ENCODE results near the gene C4BPB.

DNA sequence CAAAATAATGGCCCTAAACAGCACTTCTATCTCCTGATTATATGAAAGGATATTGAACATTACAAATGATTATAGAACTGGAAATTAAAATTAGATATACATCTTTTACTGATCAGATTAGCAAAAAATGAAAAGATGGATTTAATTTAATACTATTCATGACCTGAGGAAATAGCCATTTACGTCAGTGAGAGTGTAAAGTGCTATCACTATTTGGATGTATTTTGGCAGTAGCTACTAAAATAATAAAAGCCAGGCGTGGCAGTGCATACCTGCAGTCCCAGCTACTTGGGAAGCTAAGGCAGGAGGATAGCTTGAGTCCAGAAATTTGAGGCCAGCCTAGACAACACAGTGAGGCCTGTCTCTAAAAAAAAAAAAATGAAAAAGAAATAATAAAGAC lies 5.3 kb downstream of the C4BPB start:
- TF ChIP-seq, protein P1, sequence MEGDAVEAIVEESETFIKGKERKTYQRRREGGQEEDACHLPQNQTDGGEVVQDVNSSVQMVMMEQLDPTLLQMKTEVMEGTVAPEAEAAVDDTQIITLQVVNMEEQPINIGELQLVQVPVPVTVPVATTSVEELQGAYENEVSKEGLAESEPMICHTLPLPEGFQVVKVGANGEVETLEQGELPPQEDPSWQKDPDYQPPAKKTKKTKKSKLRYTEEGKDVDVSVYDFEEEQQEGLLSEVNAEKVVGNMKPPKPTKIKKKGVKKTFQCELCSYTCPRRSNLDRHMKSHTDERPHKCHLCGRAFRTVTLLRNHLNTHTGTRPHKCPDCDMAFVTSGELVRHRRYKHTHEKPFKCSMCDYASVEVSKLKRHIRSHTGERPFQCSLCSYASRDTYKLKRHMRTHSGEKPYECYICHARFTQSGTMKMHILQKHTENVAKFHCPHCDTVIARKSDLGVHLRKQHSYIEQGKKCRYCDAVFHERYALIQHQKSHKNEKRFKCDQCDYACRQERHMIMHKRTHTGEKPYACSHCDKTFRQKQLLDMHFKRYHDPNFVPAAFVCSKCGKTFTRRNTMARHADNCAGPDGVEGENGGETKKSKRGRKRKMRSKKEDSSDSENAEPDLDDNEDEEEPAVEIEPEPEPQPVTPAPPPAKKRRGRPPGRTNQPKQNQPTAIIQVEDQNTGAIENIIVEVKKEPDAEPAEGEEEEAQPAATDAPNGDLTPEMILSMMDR (IDR thresholded peaks at IDR 0.05): no peak
- TF ChIP-seq POLR2A (IDR thresholded peaks at IDR 0.05): no peak

Measured in tibial nerve (tissue), 3 donors.